GM13977 (cell line): ENCODE data around the gene GDPD1.
A peak's percentile ranks its signal among the peaks of the same experiment; 100 is the strongest.
"Not testable (repeated sequence)": the region's sequence is repeated elsewhere in the genome, so short reads cannot be mapped to it uniquely, and the experiment has no call there.

Experiments used
- DNase-seq: peaks from one replicate; pipeline ENCODE4 v3.0.0; 2012; ENCODE audit warnings: low spot score
- in situ Hi-C: fragments of 300-500 bp; cut with MboI; formaldehyde crosslinking; loops from one replicate; pipeline ENCODE4 v1.12.0; 2022; ENCODE audit warnings: low sequenced_read_pairs, low pct_unique_long_range_greater_than_20kb, mixed read lengths, inconsistent platforms; ENCODE audit not compliant: unreplicated experiment
- TF ChIP-seq, protein P1 (sequence below): IDR thresholded peaks from 2 replicates; pipeline ENCODE4 v1.5.1; 2012; ENCODE audit warnings: mild to moderate bottlenecking, control low read depth; ENCODE audit not compliant: insufficient read depth; ENCODE audit errors: extremely low read depth, missing control alignments

The GDPD1 gene

DNA sequence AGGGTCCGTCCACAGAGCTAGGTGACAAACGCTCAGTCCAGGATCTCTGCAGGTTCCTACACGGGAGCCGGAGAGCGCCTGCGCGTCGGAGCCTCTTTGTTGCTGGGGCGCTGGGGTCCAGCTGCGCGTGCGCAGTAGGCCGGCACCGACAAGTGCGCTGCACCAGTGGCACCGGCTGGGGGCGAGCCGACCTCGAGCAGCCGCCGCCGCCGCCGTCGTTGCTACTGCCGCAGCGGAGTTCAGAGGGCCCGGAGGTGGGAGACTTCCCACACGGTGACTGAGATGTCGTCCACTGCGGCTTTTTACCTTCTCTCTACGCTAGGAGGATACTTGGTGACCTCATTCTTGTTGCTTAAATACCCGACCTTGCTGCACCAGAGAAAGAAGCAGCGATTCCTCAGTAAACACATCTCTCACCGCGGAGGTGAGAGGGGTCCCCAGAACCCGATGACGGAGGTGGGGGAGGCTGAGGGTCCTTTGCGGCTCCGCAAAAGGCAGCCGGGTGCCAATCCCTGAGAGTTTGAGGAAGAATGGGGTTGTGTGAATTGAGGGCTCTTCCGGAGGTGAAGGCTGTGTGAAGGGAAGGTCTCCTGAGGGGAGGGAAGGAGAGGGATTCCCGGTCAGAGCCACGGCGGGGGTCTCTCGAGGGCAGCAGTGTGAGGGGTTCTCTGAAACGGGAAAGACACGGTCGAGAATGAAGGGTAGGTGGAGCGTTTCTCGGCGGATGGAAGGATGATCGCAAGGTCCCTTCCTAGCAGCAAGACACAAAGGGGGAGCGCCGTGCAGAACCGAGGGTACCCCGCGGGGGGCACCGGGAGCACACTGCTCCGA lies at the start of gene GDPD1:
Gene GDPD1, plus strand, starts transcription at position 184 of the 831 bp plus-strand sequence. Its CDS starts 99 bp downstream, at position 283.
- in situ Hi-C loops: no loop called here
- TF ChIP-seq, protein P1, sequence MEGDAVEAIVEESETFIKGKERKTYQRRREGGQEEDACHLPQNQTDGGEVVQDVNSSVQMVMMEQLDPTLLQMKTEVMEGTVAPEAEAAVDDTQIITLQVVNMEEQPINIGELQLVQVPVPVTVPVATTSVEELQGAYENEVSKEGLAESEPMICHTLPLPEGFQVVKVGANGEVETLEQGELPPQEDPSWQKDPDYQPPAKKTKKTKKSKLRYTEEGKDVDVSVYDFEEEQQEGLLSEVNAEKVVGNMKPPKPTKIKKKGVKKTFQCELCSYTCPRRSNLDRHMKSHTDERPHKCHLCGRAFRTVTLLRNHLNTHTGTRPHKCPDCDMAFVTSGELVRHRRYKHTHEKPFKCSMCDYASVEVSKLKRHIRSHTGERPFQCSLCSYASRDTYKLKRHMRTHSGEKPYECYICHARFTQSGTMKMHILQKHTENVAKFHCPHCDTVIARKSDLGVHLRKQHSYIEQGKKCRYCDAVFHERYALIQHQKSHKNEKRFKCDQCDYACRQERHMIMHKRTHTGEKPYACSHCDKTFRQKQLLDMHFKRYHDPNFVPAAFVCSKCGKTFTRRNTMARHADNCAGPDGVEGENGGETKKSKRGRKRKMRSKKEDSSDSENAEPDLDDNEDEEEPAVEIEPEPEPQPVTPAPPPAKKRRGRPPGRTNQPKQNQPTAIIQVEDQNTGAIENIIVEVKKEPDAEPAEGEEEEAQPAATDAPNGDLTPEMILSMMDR: peak; percentile 86
- DNase-seq: peak; percentile 94

DNA sequence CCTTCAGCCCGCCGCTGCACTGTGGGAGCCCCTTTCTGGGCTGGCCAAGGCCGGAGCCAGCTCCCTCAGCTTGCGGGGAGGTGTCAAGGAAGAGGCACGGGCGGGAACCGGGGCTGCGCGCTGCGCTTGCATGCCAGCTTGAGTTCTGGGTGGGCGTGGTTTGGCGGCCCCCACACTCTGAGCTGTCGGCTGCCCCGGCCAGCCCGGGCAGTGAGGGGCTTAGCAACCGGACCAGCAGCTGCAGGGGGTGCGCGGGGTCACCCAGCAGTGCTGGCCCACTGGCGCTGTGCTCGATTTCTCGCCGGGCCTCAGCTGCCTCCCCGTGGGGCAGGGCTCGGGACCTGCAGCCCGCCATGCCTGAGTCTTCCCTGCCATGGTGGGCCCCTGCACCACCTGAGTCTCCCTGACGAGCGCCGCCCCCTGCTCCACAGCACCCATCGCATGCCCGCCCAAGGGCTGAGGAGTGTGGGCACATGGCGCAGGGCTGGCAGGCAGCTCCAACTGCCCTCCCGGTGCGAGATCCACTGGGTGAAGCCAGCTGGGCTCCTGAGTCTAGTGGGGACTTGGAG lies 47.8 kb upstream of the GDPD1 start:
- no peak for DNase-seq
- in situ Hi-C loops: no loop called here
- TF ChIP-seq, protein P1: no peak

- no peak for DNase-seq
- TF ChIP-seq, protein P1: no peak
- in situ Hi-C loops: no loop called here
Measured at GRCh38 chr17:59174671-59175070, 45.6 kb upstream of the GDPD1 start.

DNA sequence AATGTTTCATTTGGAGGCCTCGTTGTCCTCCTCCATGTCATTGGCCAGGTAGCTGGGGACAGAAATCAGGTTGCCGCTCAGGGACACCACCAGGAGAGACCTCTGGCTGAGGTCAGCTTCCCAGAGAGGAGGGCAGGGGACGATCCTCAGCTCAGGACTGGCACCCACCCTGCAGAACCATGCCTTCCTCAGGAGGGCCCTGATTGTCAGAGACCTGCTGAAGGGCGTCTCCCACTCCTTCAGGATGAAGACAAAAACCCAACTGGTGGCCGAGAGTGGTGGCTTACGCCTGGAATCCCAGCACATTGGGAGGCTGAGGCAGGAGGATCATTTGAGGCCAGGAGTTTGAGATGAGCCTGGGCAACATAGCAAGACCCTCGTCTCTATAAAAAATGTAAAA lies 45.2 kb upstream of the GDPD1 start:
- in situ Hi-C loops: no loop called here
- TF ChIP-seq, protein P1: no peak

DNA sequence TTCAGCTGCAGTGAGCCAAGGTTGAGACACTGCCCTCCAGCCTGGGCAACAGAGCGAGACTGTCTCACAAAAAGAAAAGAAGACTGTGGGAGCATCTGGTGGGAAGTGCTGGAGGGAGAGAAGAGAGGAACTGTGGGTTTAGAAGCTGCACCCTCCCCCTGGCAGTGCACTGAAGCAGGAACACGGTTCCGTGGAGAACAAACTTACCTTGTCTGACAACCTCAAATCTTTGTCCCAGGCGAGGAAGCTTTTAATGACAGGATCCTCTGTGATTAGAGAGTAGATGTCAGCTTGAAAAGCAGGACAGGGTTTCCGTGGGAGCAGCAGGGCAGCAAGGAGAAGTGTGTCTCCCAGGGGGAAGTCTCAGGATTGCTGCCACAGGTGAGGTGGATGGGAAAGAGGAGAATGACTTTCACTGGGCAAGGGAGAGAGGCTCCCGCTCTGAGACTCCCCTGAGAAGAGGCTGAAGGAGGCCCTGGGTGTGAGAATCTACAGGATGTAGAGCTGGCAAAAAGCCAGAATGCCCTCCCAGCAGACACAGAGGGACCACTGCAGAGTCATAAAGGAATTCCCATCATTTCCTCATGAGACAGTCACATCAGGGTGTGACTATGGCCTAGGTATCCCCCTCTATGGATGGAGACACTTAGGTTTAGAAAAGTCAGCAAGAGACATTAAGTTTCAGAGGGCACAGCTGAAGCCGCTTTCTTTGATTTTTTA lies 41.9 kb upstream of the GDPD1 start:
- TF ChIP-seq, protein P1: no peak
- in situ Hi-C loops: no loop called here
- DNase-seq: no peak

More for the DNA sequence above, 45.2 kb upstream of the GDPD1 start:
- no peak for DNase-seq

DNA sequence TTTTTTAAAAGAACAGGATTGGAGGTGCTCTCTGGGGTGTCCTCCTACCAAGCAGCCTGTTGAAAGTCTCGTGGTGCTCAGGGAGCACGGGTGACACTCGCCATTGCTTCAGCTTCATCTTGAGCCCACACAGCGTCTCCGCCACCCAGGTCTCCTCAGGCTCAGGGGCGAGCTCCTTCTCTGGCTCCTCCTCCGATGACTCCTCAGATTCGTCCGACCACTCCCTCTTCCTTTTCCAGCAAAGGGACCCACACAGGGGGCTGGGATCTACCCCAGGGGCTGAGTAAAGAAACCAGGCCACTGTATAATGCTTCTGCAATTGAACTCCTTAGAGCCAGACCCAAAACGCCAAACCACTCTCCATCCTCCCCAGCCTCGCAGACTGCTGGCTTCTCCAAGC lies 40.7 kb upstream of the GDPD1 start:
- in situ Hi-C loops, DNase-seq: not testable (repeated sequence)
